Measurements from ENCODE around the gene IFT27.

GRCh38 chr22:36816339-36816635 is 40.4 kb upstream of the IFT27 start:
- TF ChIP-seq POLR2A (IDR thresholded peaks at IDR 0.05) (no peak), CTCF (IDR thresholded peaks at IDR 0.05) (no peak)
